ENCODE measurements around the gene PRDX4.
"Not testable (repeated sequence)": the region's sequence is repeated elsewhere in the genome, so short reads cannot be mapped to it uniquely, and the experiment has no call there.

PRDX4 gene

DNA sequence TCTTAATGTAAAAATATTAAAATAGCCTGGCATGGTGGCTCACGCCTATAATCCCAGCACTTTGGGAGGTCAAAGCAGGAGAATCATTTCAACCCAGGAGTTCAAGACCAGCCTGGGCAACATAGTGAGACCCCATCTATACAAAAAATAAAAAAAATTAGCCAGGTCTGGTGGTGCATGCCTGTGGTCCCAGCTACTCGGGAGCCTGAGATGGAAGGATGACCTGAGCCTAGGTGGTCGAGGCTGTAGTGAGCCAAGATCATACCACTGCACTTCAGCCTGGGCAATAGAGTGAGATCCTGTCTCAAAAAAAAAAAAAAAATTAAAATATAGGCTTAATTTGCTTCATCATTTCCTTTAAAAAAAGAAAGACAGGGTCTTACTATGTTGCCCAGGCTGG, 9.2 kb downstream of the PRDX4 start:
- not testable (repeated sequence) for DNase-seq

DNA sequence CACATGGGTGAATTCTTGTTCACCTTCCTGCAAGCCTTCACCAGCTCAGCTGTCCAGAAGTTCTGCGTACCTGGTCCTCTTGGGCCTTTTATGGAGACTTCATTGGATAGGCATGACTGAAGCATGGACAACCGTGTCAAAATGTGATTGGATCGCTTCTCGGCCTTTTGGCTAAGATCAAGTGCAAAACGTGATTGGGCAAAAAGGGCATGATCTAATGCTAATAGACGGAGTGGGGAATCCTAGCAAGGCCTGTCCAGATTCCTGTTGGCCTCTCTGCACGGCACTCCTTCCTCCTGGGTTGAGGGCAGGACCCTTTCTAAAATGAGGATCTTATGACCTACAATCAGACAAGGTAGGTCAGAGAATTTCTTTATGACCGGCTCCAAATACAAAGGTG, 24.9 kb downstream of the PRDX4 start:
- DNase-seq: no peak

DNA sequence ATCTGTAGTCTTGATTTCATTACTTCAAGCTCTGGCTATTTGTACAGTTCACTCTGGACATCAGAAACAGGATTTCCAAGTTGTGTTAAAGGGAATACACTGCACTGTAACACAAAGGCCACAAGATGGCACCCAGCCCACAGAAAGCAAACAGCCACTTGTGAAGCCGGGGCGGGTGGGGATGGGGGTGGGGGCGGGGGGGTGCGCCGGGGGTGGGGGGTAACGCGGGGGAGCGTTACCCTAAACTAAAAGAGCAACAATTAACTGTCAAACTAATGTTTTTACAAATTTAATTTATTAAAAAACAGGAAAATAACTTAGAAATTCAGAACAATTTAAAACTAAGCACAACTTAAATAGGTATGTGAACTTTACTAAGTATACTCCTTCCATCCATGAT, 27.3 kb downstream of the PRDX4 start:
- no peak for DNase-seq

DNA sequence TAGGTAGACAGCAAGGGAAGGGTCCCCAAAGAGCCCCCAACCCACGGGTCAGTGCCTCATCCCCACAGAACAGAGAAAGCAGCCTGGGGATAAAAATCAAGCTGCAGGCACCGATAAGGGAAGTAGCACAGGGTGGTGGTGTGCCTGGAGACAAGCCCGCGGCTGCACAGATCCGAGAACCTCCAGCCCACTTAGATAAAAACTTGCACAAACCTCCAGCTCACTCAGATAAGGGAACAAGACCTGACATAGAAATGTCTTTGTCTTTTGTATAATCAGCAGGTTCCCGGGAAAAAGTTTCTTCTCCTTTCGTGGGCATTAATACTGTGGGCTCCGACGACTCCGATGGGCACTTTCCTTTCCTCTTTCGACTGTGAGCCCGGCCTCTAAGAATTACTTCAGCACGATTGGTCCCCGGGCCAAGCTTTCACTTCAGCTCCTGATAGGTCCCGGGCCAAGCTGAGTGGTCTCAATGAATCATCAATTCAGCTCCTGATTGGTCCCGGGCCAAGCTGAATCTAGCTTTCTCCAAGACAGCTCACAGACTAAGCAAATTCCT, 32.4 kb downstream of the PRDX4 start:
- no peak for DNase-seq

DNA sequence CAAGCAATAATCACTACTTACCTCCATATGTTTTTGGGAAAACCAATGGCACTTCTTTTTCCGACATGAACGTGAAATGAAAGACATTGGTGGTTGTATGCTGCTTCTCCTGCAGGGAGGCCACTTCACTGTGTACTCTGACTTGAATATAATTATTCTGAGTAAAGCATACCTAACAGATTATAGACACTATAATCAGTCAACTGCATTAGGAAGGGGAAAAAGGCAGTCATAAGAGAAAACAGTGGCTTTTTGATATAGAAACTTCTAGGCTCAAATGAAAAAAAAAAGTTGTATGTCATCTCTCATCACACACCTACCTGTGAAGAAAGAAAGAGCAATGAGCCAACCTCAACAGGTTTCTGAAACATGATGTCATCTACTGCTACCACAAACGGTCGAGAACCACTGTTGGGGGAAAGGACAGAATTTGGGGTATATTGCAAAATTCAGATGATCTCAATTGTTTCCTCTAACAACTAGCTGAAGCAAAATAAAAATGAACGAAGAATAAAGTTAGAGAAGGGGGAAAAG, 37.4 kb downstream of the PRDX4 start:
- no peak for DNase-seq

DNA sequence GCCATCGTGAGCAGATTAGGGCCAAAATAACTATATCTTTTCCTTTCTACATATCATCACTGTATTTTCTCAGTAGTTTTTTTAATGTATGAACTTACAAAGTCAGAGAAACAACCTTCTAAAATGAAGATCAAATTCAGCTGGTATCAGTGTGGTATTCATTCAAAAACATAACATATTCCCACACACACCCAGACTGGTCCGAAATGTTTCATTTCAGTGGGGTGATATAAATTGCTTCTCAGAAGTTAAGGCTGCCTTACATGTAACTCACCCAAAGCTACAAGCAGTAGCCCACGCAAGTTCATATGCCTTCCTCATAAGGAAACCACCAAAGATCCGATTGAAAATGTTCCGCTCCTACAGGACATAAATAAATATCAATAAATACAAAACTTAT, 37.9 kb downstream of the PRDX4 start:
- DNase-seq: no peak

DNA sequence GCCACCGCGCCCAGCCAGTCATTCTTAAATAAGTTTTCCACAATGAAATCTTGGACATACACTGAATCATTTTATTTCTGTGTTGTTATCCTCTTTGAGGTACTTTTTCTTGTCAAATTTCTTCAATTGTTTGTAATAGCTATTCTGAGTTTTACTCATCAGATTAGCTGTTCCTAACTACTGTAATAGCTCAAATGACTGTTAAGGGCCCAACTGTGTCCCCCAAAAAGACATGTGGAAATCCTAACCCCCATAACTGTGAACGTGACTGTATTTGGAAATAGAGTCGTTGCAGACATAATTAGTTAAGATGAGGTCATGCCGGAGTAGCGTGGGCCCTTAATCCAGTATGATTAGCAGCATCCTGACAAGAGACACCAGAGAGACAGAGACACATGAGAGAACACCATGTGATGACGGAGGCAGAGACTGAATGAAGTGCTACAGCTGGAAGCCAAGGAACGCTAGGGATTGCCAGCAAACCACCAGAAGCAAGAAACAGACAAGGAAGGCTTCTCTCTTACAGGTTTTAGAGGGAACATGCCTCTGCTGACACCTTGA, 52.9 kb downstream of the PRDX4 start:
- DNase-seq: no peak

DNA sequence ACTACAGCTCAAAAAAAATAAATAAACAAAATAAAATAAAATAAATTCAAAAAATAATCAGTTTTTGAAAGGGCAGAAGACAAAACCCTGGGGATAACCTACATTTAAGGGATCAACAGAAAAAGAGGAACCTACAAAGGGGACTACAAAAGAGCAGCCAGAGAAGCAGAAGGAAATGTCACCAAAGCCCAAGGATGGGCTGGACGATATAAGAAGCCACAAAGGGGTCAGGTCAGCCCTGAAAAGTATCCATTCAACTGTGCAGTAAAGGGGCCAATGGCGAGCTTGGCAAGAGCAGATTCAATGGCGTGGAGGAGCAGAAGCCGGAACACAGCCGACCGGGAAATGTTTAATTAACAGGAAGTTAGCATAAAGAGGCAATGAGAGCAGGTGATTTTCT, 58.9 kb downstream of the PRDX4 start:
- no peak for DNase-seq

DNA sequence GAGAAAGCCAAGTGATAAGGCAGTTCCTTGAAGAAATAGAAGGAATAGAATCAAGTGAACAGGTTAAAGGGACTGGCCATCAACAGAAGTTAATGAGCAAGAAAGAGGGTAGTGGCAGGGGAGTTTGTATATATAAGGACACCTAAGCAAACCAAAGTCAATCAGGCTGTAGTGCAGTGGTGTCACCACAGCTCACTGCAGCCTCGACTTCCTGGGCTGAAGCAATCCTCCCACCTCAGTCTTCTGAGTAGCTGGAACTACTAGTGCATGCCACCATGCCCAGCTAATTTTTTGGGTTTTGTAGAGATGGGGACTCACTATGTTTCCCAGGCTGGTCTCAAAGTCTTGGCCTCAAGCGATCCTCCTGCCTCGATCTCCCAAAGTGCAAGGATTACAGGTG, 59.9 kb downstream of the PRDX4 start:
- DNase-seq: no peak

DNA sequence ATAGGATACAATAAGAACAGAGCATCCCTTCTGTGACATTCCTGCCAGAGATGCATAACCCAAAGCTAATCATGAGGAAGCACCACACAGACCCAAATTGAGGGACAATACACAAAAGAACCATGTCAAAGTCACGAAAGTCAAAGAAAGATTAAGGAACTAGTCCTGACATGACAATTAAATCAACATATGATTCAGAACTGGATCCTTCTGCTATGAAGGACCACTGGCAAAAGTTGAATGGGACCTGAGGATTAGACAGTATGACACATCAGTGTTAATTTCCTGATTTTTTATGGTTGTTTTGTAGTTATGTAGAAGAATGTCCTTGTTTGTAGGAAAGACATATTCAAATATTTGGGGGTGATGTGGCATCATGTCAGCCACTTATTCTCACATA, 61.9 kb downstream of the PRDX4 start:
- no peak for DNase-seq

DNA sequence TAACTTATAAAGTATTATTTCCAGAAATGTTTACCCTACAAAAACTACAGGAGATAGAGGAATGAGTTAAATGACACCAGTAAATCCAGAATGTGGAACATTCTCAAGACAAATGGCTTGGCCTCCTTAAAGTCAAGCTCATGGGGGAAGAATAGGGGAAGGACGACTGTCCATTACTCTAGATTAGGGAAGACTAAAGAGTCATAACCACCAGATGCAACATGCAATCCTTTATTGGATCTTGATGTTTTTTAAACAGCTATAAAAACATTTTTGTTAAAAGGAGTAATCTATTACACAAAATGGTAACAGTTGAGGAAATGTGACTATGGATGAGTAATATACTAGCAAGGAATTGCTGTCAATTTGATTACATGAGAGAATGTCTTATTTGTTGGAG, 64.7 kb downstream of the PRDX4 start:
- DNase-seq: no peak

DNA sequence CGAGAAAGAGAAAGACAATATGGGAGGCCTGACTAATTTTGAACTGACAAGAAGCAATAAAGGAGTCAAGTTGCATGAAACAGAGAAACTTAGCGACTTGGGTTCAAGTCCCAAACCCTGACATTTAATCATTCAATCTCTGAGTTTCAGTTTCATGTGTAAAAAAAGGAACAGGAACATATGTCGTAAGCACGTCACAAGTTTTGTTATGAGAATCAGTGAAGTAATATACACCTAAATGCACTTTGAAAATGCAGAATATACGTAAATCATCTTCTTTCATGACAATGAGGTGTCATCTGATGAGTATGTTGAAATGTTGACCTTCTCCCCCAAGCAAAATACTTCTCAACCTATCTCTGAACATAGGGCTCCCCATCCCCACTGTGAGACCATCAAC, 65.4 kb downstream of the PRDX4 start:
- DNase-seq: no peak

Measured in NCI-H1417 treated with DMSO at 0.1 percent for 48 hours (cell line).